HG03342 (cell line): ENCODE measurements around the gene MOCOS.

Source experiments
- ATAC-seq: cut with Tn5 transposase; IDR thresholded peaks from one replicate; pipeline ENCODE4 v1.9.1; 2021; ENCODE audit warnings: mild to moderate bottlenecking, moderate library complexity; ENCODE audit not compliant: unreplicated experiment

MOCOS gene

GRCh38 chr18:36176711-36177110 is 10.6 kb upstream of the MOCOS start:
- ATAC-seq, result no peak

- no peak for ATAC-seq
Measured at GRCh38 chr18:36177913-36178312, 9.4 kb upstream of the MOCOS start.

- ATAC-seq, result no peak
Measured at GRCh38 chr18:36179562-36180355, 7.5 kb upstream of the MOCOS start.

- no peak for ATAC-seq
Measured at GRCh38 chr18:36181441-36181840, 5.9 kb upstream of the MOCOS start.

DNA sequence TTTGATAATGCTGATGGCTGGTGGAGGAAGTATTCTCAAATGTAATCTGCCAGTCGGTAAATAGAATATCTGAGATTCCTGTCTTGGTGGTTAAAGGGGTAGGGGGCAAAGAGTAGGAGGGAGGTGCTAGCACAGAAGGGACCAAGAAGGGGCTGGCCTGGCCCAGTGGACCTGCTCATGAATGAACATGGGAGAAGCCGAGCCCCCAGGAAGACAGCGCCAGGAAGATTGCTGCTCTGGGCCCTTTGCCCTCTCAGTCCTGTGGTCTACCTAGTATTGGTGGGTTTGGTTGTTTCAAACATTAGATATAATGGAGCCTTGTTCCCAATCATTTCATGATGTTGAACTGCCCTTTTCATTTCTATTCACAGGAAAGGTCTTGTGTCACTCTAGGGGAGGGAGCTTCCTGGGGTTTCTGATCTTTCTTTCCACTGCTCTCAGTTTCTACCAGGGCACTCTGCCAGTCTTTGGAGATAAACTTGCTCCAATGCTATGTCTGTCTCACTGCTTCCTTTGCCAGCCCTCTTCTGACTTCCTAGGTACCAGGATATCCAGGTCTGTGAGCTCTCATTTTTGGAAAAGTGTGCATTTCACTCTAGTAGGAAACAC is 5.3 kb upstream of the MOCOS start:
- no peak for ATAC-seq

GRCh38 chr18:36183033-36183432 is 4.3 kb upstream of the MOCOS start:
- ATAC-seq, result no peak

DNA sequence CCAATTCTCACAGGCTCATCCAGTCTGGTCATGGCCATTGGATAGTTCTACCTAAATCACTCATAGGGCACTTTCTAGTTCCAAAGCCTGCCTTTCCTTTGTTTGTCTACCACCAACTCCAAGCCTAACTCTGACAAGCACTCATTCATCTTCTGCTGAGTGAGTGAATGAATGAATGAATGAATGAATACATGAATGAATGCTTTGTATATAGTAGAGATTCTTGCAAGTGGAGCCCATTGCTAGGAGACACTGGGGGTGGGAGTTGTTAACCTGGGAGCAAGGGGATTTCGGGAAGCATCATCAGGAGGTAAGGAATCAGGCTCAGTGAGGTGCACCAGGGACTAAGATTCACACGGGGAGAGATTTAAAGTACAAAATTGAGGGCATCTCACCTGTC is 3.3 kb upstream of the MOCOS start:
- no peak for ATAC-seq

- ATAC-seq, result peak; percentile 51
Measured at GRCh38 chr18:36185157-36185556, 2.1 kb upstream of the MOCOS start.

GRCh38 chr18:36185901-36186460 is 1.3 kb upstream of the MOCOS start:
- no peak for ATAC-seq

- no peak for ATAC-seq
Measured at GRCh38 chr18:36186461-36187192, 670 bp upstream of the MOCOS start.

GRCh38 chr18:36187826-36188721 is 777 bp downstream of the MOCOS start:
- ATAC-seq, result peak; percentile 4

DNA sequence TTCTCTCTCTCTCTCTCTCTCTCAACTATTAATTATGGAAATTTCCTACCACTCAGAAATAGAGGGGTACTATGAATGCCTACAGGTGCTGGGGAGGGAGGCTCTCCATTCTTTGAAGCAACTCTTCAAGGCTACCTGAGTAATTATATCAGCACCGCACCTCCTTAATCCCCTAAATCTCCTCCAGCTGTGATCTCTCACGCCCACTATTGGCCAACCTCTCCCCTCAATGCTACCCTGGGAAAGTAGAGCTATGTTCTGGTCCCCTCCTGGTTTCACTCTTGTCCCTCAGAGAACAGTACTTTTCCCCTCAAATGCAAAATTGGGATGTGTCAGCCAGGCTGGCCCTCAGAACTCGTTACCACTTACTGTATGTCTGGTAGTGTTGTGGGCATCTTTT is 1.6 kb downstream of the MOCOS start:
- ATAC-seq, result no peak

DNA sequence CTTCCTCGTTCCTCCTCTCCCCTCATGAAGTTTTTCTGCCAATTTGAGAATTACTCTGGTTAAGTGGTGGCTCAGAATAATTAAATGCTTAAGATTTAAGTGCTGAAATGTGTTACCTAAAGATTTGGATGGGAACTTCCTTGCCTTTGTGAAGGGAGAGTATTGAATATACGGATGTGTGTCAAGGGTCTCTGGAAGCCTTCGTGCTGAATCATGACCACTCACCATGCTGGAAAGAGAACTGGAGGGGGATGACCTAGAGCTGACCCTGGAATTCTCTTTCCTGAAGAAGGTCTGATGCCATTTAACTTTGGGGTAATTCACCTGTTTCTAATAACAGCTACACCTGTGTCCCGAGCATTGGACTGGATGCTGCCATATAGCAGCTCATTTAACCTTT is 2.2 kb downstream of the MOCOS start:
- no peak for ATAC-seq

DNA sequence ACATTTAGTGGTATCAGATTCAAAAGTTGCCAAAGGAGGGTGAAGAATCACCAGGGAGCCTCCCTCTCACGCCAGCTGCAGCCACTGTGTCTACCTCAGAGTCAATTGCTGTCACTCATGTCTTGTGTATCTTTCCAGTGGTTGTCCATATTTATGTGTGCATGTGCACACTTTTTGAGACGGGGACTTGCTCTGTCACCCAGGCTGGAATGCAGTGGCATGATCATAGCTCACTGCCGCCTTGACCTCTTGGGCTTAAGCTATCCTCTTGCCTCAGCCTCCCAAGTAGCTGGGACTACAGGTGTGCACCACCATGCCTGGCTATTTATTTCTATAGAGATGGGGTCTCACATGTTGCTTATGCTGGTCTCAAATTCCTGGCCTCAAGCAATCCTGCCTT is 4.0 kb downstream of the MOCOS start:
- no peak for ATAC-seq

DNA sequence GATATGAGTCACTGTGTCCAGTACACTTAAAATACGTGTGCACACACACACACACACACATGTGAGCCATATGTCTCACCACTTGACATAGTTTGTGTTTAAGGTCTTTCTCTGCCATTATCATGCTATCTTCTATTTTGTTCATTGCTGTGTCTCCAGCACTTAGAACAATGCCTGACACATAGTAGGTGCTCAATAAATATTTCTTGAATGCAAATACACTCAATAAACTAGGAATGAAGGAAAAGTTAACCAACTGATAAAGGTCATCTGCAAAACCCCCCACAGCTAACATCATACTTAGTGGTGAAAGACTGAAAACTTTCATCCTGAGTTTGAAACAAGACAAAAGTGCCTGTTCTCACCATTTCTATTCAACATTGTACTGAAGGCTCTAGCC is 4.4 kb downstream of the MOCOS start:
- no peak for ATAC-seq

GRCh38 chr18:36194600-36195315 is 7.5 kb downstream of the MOCOS start:
- ATAC-seq, result no peak

DNA sequence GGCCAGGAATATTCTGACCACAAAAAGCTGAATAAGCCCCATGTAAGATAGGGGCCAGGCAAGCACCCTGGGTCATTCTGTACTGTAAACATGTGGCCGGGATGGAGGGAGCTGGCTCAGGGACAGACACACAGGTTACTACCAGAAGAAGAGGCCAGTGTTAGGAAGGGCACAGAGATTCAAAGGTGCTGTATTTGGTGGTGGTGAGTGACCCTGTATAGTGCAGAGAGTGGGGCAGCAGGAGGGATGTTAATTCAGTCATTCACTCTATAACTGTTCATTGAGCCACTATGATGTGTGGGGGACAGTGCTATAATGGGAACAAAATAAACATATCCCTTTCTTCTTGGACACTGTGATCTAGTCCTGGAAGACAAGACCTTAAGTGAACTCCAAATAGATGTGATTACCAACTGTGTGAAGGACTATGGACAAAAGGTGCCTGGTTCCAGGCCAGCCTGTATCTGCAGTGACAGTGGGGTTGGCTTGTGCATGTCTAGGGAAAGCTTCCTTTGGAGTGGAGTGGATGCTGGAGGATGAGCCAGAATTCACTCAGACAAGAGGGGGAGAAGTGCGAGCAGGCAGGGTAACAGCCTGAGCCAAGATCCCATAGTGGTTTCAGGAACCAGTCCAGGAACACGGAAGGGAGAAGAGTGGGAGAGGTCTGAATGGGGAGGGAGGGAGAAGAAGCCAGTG is 8.3 kb downstream of the MOCOS start:
- no peak for ATAC-seq

- ATAC-seq, result no peak
Measured at GRCh38 chr18:36196238-36196995, 9.1 kb downstream of the MOCOS start.
